Testis (tissue), 3 donors: ENCODE measurements around the gene SDK1. TPM values are rescaled to one million over a fixed set of nuclear protein-coding genes. Genes with fewer than 3 reads are reported as not detected.

Source experiments
- DNase-seq: peaks from one replicate; pipeline ENCODE4 v3.0.0-alpha.2; 2019
- H3K27ac ChIP-seq, 2 donors: fragments of 200-600 bp; sonication (generic); one replicate each; pipeline ENCODE4 v1.5.1; 2019
- H3K27me3 ChIP-seq: fragments of 200-600 bp; sonication (generic); one replicate; pipeline ENCODE4 v1.5.1; 2019
- H3K36me3 ChIP-seq: fragments of 200-600 bp; sonication (generic); one replicate; pipeline ENCODE4 v1.5.1; 2017; ENCODE audit warnings: low read depth; ENCODE audit errors: missing control alignments
- H3K4me1 ChIP-seq: fragments of 200-600 bp; sonication (generic); one replicate; pipeline ENCODE4 v1.5.1; 2019
- H3K4me3 ChIP-seq, 2 donors: fragments of 200-600 bp; sonication (generic); one replicate each; pipeline ENCODE4 v1.5.1; 2017 to 2019
- H3K9me3 ChIP-seq: fragments of 200-600 bp; sonication (generic); one replicate; pipeline ENCODE4 v1.5.1; 2017
- POLR2A ChIP-seq: fragments of 450-650 bp; IDR thresholded peaks from one replicate; pipeline ENCODE4 v1.6.1; 2017; ENCODE audit warnings: antibody characterized with exemption, mild to moderate bottlenecking, moderate library complexity
- WGBS, 2 donors: methylation state at CpG; one replicate each; pipeline ENCODE4 v1.1.5; 2018; 5-methylcytosine and 5-hydroxymethylcytosine counted together
- intact Hi-C: fragments of 100-400 bp; cut with DNase I; formaldehyde crosslinking; loops from one replicate; pipeline ENCODE4 v1.15.1; 2023; ENCODE audit warnings: low total_unique reads
- polyA plus RNA-seq: library from polyadenylated mRNA; stranded (reverse); fragments of 350-450 nt; fragmentation: Illumina TruSeq; extraction: RNeasy Lipid Tissue Mini Kit (QIAGEN cat#74804); gene quantifications from one replicate; pipeline ENCODE4 v1.2.3, GENCODE V29; 2014; ENCODE audit warnings: low read depth, low replicate concordance; ENCODE audit not compliant: insufficient read depth
- total RNA-seq, 2 donors: library from RNA; depleted of rRNA; stranded (reverse); fragments of >200 nt; gene quantifications; one replicate each; pipeline ENCODE4 v1.2.3, GENCODE V29; 2016
- TF ChIP-seq, protein P1 (sequence below), 3 experiments: fragments of 450-650 bp in 2 of 3; fragments of 200-600 bp in 1 of 3; sonication (generic) in 1 of 3; IDR thresholded peaks; one replicate each; pipeline ENCODE4 v1.5.1; 2016 to 2019; ENCODE audit warnings: antibody characterized with exemption in 3 of 3, mild to moderate bottlenecking in 2 of 3, moderate library complexity in 1 of 3

The SDK1 gene
- total and polyA plus RNA-seq, 3 donors from 2014 or later = 20.0 to 36.2 (median 24.9) TPM

DNA sequence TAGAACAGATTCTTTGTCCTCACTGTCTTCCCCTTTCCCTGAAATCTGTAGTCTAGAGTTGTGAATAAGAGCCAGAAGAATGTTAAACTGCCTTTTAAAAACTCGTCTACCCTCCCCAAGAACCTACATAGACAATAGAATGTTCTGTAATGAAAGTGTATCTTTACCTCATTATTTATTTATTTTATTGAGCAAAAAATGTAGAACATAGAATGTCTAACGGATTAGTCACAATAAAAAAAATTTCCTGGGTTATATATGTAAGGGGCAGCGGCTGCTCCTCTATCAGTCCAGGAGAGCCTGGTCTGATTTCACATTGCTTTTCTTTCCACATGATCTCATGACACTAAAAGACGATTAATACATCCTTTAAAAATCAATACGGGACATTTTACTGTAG, 135.7 kb downstream of the SDK1 start:
- WGBS, 2 donors = 91 to 92% methylated on average over 5 of the region's 5 CpGs

DNA sequence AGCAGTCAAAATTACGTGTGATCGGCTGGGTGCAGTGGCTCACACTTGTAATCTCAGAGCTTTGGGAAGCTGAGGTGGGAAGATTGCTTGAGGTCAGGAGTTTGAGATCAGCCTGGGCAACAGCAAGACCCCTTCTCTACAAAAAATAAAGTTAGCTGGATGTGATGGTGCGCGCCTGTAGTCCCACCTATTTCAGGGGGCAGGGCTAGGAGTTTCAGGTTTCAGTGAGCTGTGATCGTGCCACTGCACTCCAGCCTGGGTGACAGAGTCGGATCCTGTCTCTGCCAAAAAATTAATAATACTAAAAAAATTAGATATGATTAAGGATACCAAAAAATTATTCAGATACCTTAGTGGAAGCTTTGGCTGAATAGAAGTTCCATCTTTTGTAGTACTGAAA, 136.4 kb downstream of the SDK1 start:
- no peak for DNase-seq
- no peaks in the 10 kb centered on the region for H3K9me3 ChIP-seq
- H3K4me3 ChIP-seq = no peak overlapping the region
- intact Hi-C loops = no loop called here
- 82 to 93% methylated on average over 6 of the region's 6 CpGs for WGBS, 2 donors
- no peaks in the 10 kb centered on the region for H3K27me3 ChIP-seq
- H3K4me1 ChIP-seq = no peaks in the 10 kb centered on the region
- TF ChIP-seq, protein P1, sequence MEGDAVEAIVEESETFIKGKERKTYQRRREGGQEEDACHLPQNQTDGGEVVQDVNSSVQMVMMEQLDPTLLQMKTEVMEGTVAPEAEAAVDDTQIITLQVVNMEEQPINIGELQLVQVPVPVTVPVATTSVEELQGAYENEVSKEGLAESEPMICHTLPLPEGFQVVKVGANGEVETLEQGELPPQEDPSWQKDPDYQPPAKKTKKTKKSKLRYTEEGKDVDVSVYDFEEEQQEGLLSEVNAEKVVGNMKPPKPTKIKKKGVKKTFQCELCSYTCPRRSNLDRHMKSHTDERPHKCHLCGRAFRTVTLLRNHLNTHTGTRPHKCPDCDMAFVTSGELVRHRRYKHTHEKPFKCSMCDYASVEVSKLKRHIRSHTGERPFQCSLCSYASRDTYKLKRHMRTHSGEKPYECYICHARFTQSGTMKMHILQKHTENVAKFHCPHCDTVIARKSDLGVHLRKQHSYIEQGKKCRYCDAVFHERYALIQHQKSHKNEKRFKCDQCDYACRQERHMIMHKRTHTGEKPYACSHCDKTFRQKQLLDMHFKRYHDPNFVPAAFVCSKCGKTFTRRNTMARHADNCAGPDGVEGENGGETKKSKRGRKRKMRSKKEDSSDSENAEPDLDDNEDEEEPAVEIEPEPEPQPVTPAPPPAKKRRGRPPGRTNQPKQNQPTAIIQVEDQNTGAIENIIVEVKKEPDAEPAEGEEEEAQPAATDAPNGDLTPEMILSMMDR (IDR thresholded peaks at IDR 0.05) = no peak
- no peak for TF ChIP-seq POLR2A
- no peak overlapping the region for H3K27ac ChIP-seq
- no peaks in the 10 kb centered on the region for H3K36me3 ChIP-seq

More for the DNA sequence above, 135.7 kb downstream of the SDK1 start:
- Histone ChIP-seq H3K27me3 (no peaks in the 10 kb centered on the region), H3K4me1 (no peaks in the 10 kb centered on the region), H3K36me3 (no peaks in the 10 kb centered on the region), H3K9me3 (no peaks in the 10 kb centered on the region), H3K4me3 (no peak overlapping the region), H3K27ac (no peak overlapping the region)
- intact Hi-C loops = no loop called here
- no peak for DNase-seq
- TF ChIP-seq, protein P1 (IDR thresholded peaks at IDR 0.05) = no peak
- no peak for TF ChIP-seq POLR2A

DNA sequence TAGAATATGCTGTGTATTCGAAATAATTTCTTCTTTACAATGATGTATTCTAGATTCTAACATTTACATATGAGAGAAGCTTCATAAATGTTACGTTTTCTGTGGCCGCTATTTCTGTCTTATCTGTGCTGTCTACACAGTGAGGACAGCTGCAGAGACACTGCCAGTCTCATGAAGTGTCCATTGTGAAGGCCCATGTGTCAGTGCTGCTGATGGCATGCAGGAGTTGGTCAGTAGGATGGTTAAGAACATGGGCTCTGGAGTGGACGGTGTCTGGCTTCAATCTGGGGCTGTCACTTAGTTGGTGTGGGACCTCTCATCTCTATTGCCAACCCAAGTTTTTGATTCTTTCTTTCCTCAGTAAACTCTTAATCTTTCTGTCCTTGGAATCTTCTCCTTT, 137.3 kb downstream of the SDK1 start:
- no peaks in the 10 kb centered on the region for H3K36me3 ChIP-seq
- H3K4me3 ChIP-seq = no peak overlapping the region
- no peaks in the 10 kb centered on the region for H3K9me3 ChIP-seq
- no peak for DNase-seq
- H3K27me3 ChIP-seq = no peaks in the 10 kb centered on the region
- intact Hi-C loops = no loop called here
- no peaks in the 10 kb centered on the region for H3K4me1 ChIP-seq
- no peak for TF ChIP-seq POLR2A
- TF ChIP-seq, protein P1 (IDR thresholded peaks at IDR 0.05) = no peak
- H3K27ac ChIP-seq = no peak overlapping the region
- 84 to 88% methylated on average over 4 of the region's 4 CpGs for WGBS, 2 donors

DNA sequence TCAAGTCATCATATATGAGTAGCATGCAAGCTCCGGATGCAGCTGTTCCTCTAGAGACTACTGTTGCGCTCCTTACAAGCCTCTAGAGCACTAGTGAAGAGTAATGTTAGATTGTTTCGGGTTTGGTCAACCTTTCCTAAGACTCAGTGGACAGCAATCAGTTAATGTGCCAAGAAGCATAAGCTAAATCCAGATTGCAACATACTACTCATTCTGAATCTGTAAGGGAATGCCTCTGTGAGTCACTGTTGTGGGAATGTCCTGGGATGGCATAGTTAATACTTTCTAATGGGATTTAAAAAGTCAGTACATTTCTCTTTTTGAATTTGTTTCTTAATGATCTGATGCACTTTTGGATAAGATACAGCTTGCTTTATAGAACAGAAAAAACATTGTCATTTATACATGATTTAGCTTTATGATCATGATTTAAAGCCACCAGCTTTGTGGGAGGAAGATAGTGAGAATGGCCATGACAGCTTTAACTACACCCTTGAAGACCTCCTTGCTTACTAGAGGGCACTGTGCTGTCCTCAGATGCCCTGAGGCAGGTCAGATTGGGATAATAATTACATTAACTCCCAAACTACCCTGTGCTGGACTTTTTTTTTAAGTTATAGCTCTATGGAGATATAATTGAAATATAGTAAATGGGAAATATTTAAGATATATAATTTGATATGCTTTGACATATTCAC, 138.4 kb downstream of the SDK1 start:
- Histone ChIP-seq H3K9me3 (no peaks in the 10 kb centered on the region), H3K4me3 (no peak overlapping the region), H3K27me3 (no peaks in the 10 kb centered on the region), H3K4me1 (no peaks in the 10 kb centered on the region), H3K27ac (no peak overlapping the region), H3K36me3 (no peaks in the 10 kb centered on the region)
- 88 to 92% methylated on average over 3 of the region's 3 CpGs for WGBS, 2 donors
- no peak for DNase-seq
- TF ChIP-seq, protein P1 (IDR thresholded peaks at IDR 0.05) = no peak
- intact Hi-C loops = no loop called here

DNA sequence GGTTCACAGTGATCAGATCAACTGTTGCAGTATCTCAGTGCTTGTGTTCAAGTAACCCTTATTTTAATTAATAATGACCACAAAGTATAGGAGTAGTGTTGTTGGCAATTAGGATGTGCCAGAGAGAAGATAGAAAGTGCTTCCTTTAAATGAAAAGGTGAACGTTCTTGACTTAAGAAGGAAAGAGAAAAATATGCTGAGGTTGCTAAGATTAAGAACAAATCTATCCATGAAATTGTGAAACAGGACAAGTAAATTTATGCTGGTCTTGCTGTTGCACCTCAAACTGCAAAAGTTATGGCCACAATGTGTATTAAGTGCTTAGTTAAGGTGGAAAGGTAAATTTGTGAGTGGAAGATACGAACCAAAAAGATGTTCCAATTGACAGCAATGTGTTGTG, 139.5 kb downstream of the SDK1 start:
- Histone ChIP-seq H3K4me3 (no peak overlapping the region), H3K36me3 (no peaks in the 10 kb centered on the region), H3K27ac (no peak overlapping the region), H3K9me3 (no peaks in the 10 kb centered on the region), H3K27me3 (no peaks in the 10 kb centered on the region), H3K4me1 (no peaks in the 10 kb centered on the region)
- intact Hi-C loops = no loop called here
- no peak for DNase-seq
- WGBS, 2 donors = 33 to 87% methylated on average over 2 of the region's 2 CpGs
- no peak for TF ChIP-seq POLR2A
- TF ChIP-seq, protein P1 (IDR thresholded peaks at IDR 0.05) = no peak
